Activated T-helper 1 cell treated with anti-CD3 and anti-CD28 coated beads, Interleukin-12 subunit alpha, Interleukin-12 subunit beta, Interleukin-2, Interleukin-4 antibody, amounts not matched to agents 30 ng/mL and 10 ng/mL and 1 ng/mL, durations not matched to agents 14 hours and 24 hours and 36 hours (primary cell): ENCODE results near the gene ULK4. TPM values are rescaled to one million over a fixed set of nuclear protein-coding genes. Genes with fewer than 3 reads are reported as not detected.
"Not testable (repeated sequence)": the region's sequence is repeated elsewhere in the genome, so short reads cannot be mapped to it uniquely, and the experiment has no call there.

Source experiments
- DNase-seq: peaks from one replicate; pipeline ENCODE4 v3.0.0; 2021; ENCODE audit warnings: low spot score
- H3K27ac Mint-ChIP-seq: one replicate; pipeline ENCODE4 v1.8.0; 2021; ENCODE audit warnings: mild to moderate bottlenecking, mixed read lengths
- H3K27me3 Mint-ChIP-seq: one replicate; pipeline ENCODE4 v1.8.0; 2022; ENCODE audit warnings: mild to moderate bottlenecking, moderate library complexity, mixed read lengths; ENCODE audit not compliant: insufficient read depth
- H3K36me3 Mint-ChIP-seq: one replicate; pipeline ENCODE4 v1.8.0; 2021; ENCODE audit warnings: low read depth, mixed read lengths
- H3K4me1 Mint-ChIP-seq: one replicate; pipeline ENCODE4 v1.8.0; 2021; ENCODE audit warnings: low read depth, mixed read lengths
- H3K4me3 Mint-ChIP-seq: one replicate; pipeline ENCODE4 v1.8.0; 2021; ENCODE audit warnings: mild to moderate bottlenecking, moderate library complexity, mixed read lengths
- H3K9me3 Mint-ChIP-seq: one replicate; pipeline ENCODE4 v1.8.0; 2021; ENCODE audit warnings: mixed read lengths
- intact Hi-C: fragments of 100-400 bp; cut with micrococcal nuclease; formaldehyde crosslinking; loops from one replicate; pipeline ENCODE4 v1.15.1; 2024
- total RNA-seq: library from RNA; stranded (reverse); gene quantifications from 2 replicates; pipeline ENCODE4 v1.2.3, GENCODE V29; 2022

The ULK4 gene
- total RNA-seq, 1 donor from 2014 or later: 7.3 TPM

- intact Hi-C loops: no loop called here
- no peak overlapping the region for H3K27ac Mint-ChIP-seq
- no peaks in the 10 kb centered on the region for H3K27me3 Mint-ChIP-seq
- H3K36me3 Mint-ChIP-seq: no peaks in the 10 kb centered on the region
- no peaks in the 10 kb centered on the region for H3K4me1 Mint-ChIP-seq
- no peak for DNase-seq
- peaks cover 13% of the 10 kb centered on the region for H3K9me3 Mint-ChIP-seq
- no peak overlapping the region for H3K4me3 Mint-ChIP-seq
Measured at GRCh38 chr3:41651718-41652117, 310.2 kb downstream of the ULK4 start.

- no peak for DNase-seq
- intact Hi-C loops: no loop called here
- Mint-ChIP-seq H3K36me3 (no peaks in the 10 kb centered on the region), H3K9me3 (peaks cover 17% of the 10 kb centered on the region), H3K4me3 (no peak overlapping the region), H3K4me1 (no peaks in the 10 kb centered on the region), H3K27ac (no peak overlapping the region), H3K27me3 (no peaks in the 10 kb centered on the region)
Measured at GRCh38 chr3:41650406-41650805, 311.5 kb downstream of the ULK4 start.

GRCh38 chr3:41649129-41649739, 312.7 kb downstream of the ULK4 start:
- H3K4me3 Mint-ChIP-seq: no peak overlapping the region

GRCh38 chr3:41647730-41648129, 314.2 kb downstream of the ULK4 start:
- DNase-seq, H3K27ac Mint-ChIP-seq, H3K36me3 Mint-ChIP-seq, H3K4me3 Mint-ChIP-seq, H3K4me1 Mint-ChIP-seq, H3K27me3 Mint-ChIP-seq, intact Hi-C loops: not testable (repeated sequence)
- H3K9me3 Mint-ChIP-seq: peaks cover 17% of the 10 kb centered on the region

More at GRCh38 chr3:41649129-41649739, 312.7 kb downstream of the ULK4 start:
- Mint-ChIP-seq H3K27ac (no peak overlapping the region), H3K9me3 (peaks cover 17% of the 10 kb centered on the region), H3K36me3 (no peaks in the 10 kb centered on the region), H3K27me3 (no peaks in the 10 kb centered on the region), H3K4me1 (no peaks in the 10 kb centered on the region)
- DNase-seq: no peak
- intact Hi-C loops: no loop called here

- no peaks in the 10 kb centered on the region for H3K27me3 Mint-ChIP-seq
- DNase-seq: no peak
- no peaks in the 10 kb centered on the region for H3K36me3 Mint-ChIP-seq
- intact Hi-C loops: no loop called here
- no peak overlapping the region for H3K4me3 Mint-ChIP-seq
- H3K4me1 Mint-ChIP-seq: no peaks in the 10 kb centered on the region
- H3K27ac Mint-ChIP-seq: no peak overlapping the region
- no peaks in the 10 kb centered on the region for H3K9me3 Mint-ChIP-seq
Measured at GRCh38 chr3:41640076-41640475, 321.8 kb downstream of the ULK4 start.

- no peak for DNase-seq
- no peaks in the 10 kb centered on the region for H3K9me3 Mint-ChIP-seq
- H3K27me3 Mint-ChIP-seq: no peaks in the 10 kb centered on the region
- intact Hi-C loops: no loop called here
- H3K27ac Mint-ChIP-seq: no peak overlapping the region
- H3K4me3 Mint-ChIP-seq: no peak overlapping the region
- no peaks in the 10 kb centered on the region for H3K36me3 Mint-ChIP-seq
- no peaks in the 10 kb centered on the region for H3K4me1 Mint-ChIP-seq
Measured at GRCh38 chr3:41638381-41638780, 323.5 kb downstream of the ULK4 start.

GRCh38 chr3:41632700-41633099, 329.2 kb downstream of the ULK4 start:
- intact Hi-C loops: no loop called here
- Mint-ChIP-seq H3K36me3 (no peaks in the 10 kb centered on the region), H3K9me3 (no peaks in the 10 kb centered on the region), H3K27me3 (no peaks in the 10 kb centered on the region), H3K4me3 (no peak overlapping the region), H3K27ac (no peak overlapping the region), H3K4me1 (no peaks in the 10 kb centered on the region)
- DNase-seq: no peak

- intact Hi-C loops: no loop called here
Measured at GRCh38 chr3:41630708-41631107, 331.2 kb downstream of the ULK4 start.

GRCh38 chr3:41629986-41630385, 331.9 kb downstream of the ULK4 start:
- Mint-ChIP-seq H3K27ac (no peak overlapping the region), H3K4me1 (no peaks in the 10 kb centered on the region), H3K9me3 (no peaks in the 10 kb centered on the region), H3K4me3 (no peak overlapping the region), H3K36me3 (no peaks in the 10 kb centered on the region), H3K27me3 (no peaks in the 10 kb centered on the region)
- no peak for DNase-seq
- intact Hi-C loops: no loop called here

More at GRCh38 chr3:41630708-41631107, 331.2 kb downstream of the ULK4 start:
- H3K9me3 Mint-ChIP-seq: no peaks in the 10 kb centered on the region
- no peak for DNase-seq
- H3K4me1 Mint-ChIP-seq: no peaks in the 10 kb centered on the region
- no peak overlapping the region for H3K27ac Mint-ChIP-seq
- no peak overlapping the region for H3K4me3 Mint-ChIP-seq
- H3K36me3 Mint-ChIP-seq: no peaks in the 10 kb centered on the region
- no peaks in the 10 kb centered on the region for H3K27me3 Mint-ChIP-seq

GRCh38 chr3:41629072-41629471, 332.8 kb downstream of the ULK4 start:
- H3K9me3 Mint-ChIP-seq: no peaks in the 10 kb centered on the region
- no peaks in the 10 kb centered on the region for H3K36me3 Mint-ChIP-seq
- no peak overlapping the region for H3K27ac Mint-ChIP-seq
- DNase-seq: no peak
- H3K4me1 Mint-ChIP-seq: no peaks in the 10 kb centered on the region
- no peaks in the 10 kb centered on the region for H3K27me3 Mint-ChIP-seq
- intact Hi-C loops: no loop called here
- H3K4me3 Mint-ChIP-seq: no peak overlapping the region

- H3K27me3 Mint-ChIP-seq: no peaks in the 10 kb centered on the region
- H3K4me3 Mint-ChIP-seq: no peak overlapping the region
- DNase-seq: no peak
- peak overlapping the region; percentile 26 for H3K27ac Mint-ChIP-seq
- intact Hi-C loops: no loop called here
- H3K9me3 Mint-ChIP-seq: no peaks in the 10 kb centered on the region
- H3K36me3 Mint-ChIP-seq: no peaks in the 10 kb centered on the region
- H3K4me1 Mint-ChIP-seq: no peaks in the 10 kb centered on the region
Measured at GRCh38 chr3:41627477-41628087, 334.3 kb downstream of the ULK4 start.

GRCh38 chr3:41612853-41613252, 349.1 kb downstream of the ULK4 start:
- intact Hi-C loops: no loop called here
- Mint-ChIP-seq H3K9me3 (no peaks in the 10 kb centered on the region), H3K36me3 (no peaks in the 10 kb centered on the region), H3K27ac (no peak overlapping the region), H3K4me3 (no peak overlapping the region), H3K4me1 (peaks cover 10% of the 10 kb centered on the region), H3K27me3 (no peaks in the 10 kb centered on the region)
- no peak for DNase-seq

GRCh38 chr3:41611008-41611407, 350.9 kb downstream of the ULK4 start:
- Mint-ChIP-seq H3K27ac (no peak overlapping the region), H3K27me3 (peaks cover 7% of the 10 kb centered on the region), H3K36me3 (no peaks in the 10 kb centered on the region), H3K4me1 (peaks cover 12% of the 10 kb centered on the region), H3K4me3 (no peak overlapping the region), H3K9me3 (no peaks in the 10 kb centered on the region)
- DNase-seq: no peak
- intact Hi-C loops: no loop called here

- peaks cover 12% of the 10 kb centered on the region for H3K4me1 Mint-ChIP-seq
- peaks cover 9% of the 10 kb centered on the region for H3K27me3 Mint-ChIP-seq
- intact Hi-C loops: no loop called here
- DNase-seq: no peak
- H3K36me3 Mint-ChIP-seq: no peaks in the 10 kb centered on the region
- no peak overlapping the region for H3K27ac Mint-ChIP-seq
- H3K4me3 Mint-ChIP-seq: no peak overlapping the region
- no peaks in the 10 kb centered on the region for H3K9me3 Mint-ChIP-seq
Measured at GRCh38 chr3:41608347-41608746, 353.6 kb downstream of the ULK4 start.
